ENCODE results near the gene EEFSEC. TPM values are rescaled to one million over a fixed set of nuclear protein-coding genes. Genes with fewer than 3 reads are reported as not detected.

The EEFSEC gene
- total RNA-seq, 1 donor: 5.1 TPM

- H4K20me1 ChIP-seq (ENCODE audit: insufficient read depth, low read length): peaks cover 4% of the 10 kb centered on the region
- DNase-seq (ENCODE audit: insufficient read length, low spot score, missing footprints): no peak
- H3K27me3 ChIP-seq (ENCODE audit: insufficient read depth, low read length): no peaks in the 10 kb centered on the region
- H2AFZ ChIP-seq (ENCODE audit: low read length): no peak overlapping the region
- H3K36me3 ChIP-seq (ENCODE audit: insufficient read depth, low read length): no peaks in the 10 kb centered on the region
- no peaks in the 10 kb centered on the region for H3K9me3 ChIP-seq (ENCODE audit: low read depth, low read length)
- no peak for TF ChIP-seq CTCF (IDR thresholded peaks at IDR 0.05; ENCODE audit: extremely low read depth, low read depth, low read length)
- H3K79me2 ChIP-seq (ENCODE audit: insufficient read depth, low read length): no peaks in the 10 kb centered on the region
- no peak overlapping the region for H3K4me3 ChIP-seq (ENCODE audit: insufficient read depth, low read length)
- H3K4me1 ChIP-seq (ENCODE audit: insufficient read depth, low read length): no peaks in the 10 kb centered on the region
- H3K4me2 ChIP-seq (ENCODE audit: insufficient read depth, low read length): no peak overlapping the region
- H3K27ac ChIP-seq (ENCODE audit: low read depth, low read length): no peak overlapping the region
Observed at GRCh38 chr3:128319741-128320141, 166.5 kb downstream of the EEFSEC start.

GRCh38 chr3:128320551-128321340 lies 167.5 kb downstream of the EEFSEC start:
- Histone ChIP-seq H3K36me3 (ENCODE audit: insufficient read depth, low read length) (no peaks in the 10 kb centered on the region), H3K27ac (ENCODE audit: low read depth, low read length) (no peak overlapping the region), H3K27me3 (ENCODE audit: insufficient read depth, low read length) (no peaks in the 10 kb centered on the region), H3K79me2 (ENCODE audit: insufficient read depth, low read length) (no peaks in the 10 kb centered on the region), H3K4me3 (ENCODE audit: insufficient read depth, low read length) (no peak overlapping the region), H4K20me1 (ENCODE audit: insufficient read depth, low read length) (peaks cover 4% of the 10 kb centered on the region), H3K9me3 (ENCODE audit: low read depth, low read length) (no peaks in the 10 kb centered on the region), H3K4me1 (ENCODE audit: insufficient read depth, low read length) (no peaks in the 10 kb centered on the region), H3K4me2 (ENCODE audit: insufficient read depth, low read length) (no peak overlapping the region), H2AFZ (ENCODE audit: low read length) (no peak overlapping the region)
- DNase-seq (ENCODE audit: insufficient read length, low spot score, missing footprints): no peak
- TF ChIP-seq CTCF (IDR thresholded peaks at IDR 0.05; ENCODE audit: extremely low read depth, low read depth, low read length): no peak

- H3K36me3 ChIP-seq (ENCODE audit: insufficient read depth, low read length): no peaks in the 10 kb centered on the region
- no peaks in the 10 kb centered on the region for H3K9me3 ChIP-seq (ENCODE audit: low read depth, low read length)
- no peak overlapping the region for H3K27ac ChIP-seq (ENCODE audit: low read depth, low read length)
- H3K4me1 ChIP-seq (ENCODE audit: insufficient read depth, low read length): no peaks in the 10 kb centered on the region
- no peak overlapping the region for H3K4me2 ChIP-seq (ENCODE audit: insufficient read depth, low read length)
- no peak overlapping the region for H2AFZ ChIP-seq (ENCODE audit: low read length)
- TF ChIP-seq CTCF (IDR thresholded peaks at IDR 0.05; ENCODE audit: extremely low read depth, low read depth, low read length): no peak
- H4K20me1 ChIP-seq (ENCODE audit: insufficient read depth, low read length): peaks cover 4% of the 10 kb centered on the region
- H3K27me3 ChIP-seq (ENCODE audit: insufficient read depth, low read length): no peaks in the 10 kb centered on the region
- no peak overlapping the region for H3K4me3 ChIP-seq (ENCODE audit: insufficient read depth, low read length)
- no peak for DNase-seq (ENCODE audit: insufficient read length, low spot score, missing footprints)
- no peaks in the 10 kb centered on the region for H3K79me2 ChIP-seq (ENCODE audit: insufficient read depth, low read length)
Observed at GRCh38 chr3:128321418-128321817, 168.1 kb downstream of the EEFSEC start.

- no peaks in the 10 kb centered on the region for H3K79me2 ChIP-seq (ENCODE audit: insufficient read depth, low read length)
- no peaks in the 10 kb centered on the region for H3K4me1 ChIP-seq (ENCODE audit: insufficient read depth, low read length)
- H3K27me3 ChIP-seq (ENCODE audit: insufficient read depth, low read length): no peaks in the 10 kb centered on the region
- peak; percentile 63 for TF ChIP-seq CTCF (IDR thresholded peaks at IDR 0.05; ENCODE audit: extremely low read depth, low read depth, low read length)
- no peaks in the 10 kb centered on the region for H3K9me3 ChIP-seq (ENCODE audit: low read depth, low read length)
- H4K20me1 ChIP-seq (ENCODE audit: insufficient read depth, low read length): peaks cover 4% of the 10 kb centered on the region
- H3K4me2 ChIP-seq (ENCODE audit: insufficient read depth, low read length): no peak overlapping the region
- DNase-seq (ENCODE audit: insufficient read length, low spot score, missing footprints): peak; percentile 86
- H3K36me3 ChIP-seq (ENCODE audit: insufficient read depth, low read length): no peaks in the 10 kb centered on the region
- H3K4me3 ChIP-seq (ENCODE audit: insufficient read depth, low read length): no peak overlapping the region
- no peak overlapping the region for H3K27ac ChIP-seq (ENCODE audit: low read depth, low read length)
- H2AFZ ChIP-seq (ENCODE audit: low read length): no peak overlapping the region
Observed at GRCh38 chr3:128322030-128323022, 169.0 kb downstream of the EEFSEC start.
